Spinal cord (tissue), 10 donors: ENCODE results near the gene PYROXD2. TPM values are rescaled to one million over a fixed set of nuclear protein-coding genes. Genes with fewer than 3 reads are reported as not detected.

Source experiments
- DNase-seq, 6 donors: peaks; one replicate each; pipeline versions ENCODE4 v3.0.0 to v3.0.0-alpha.2; 2013 to 2015; ENCODE audit warnings: low spot score in 6 of 6, low read depth in 4 of 6
- H3K27ac ChIP-seq: one replicate; pipeline ENCODE4 v1.5.1; 2013; ENCODE audit warnings: low read depth, low read length, control low read depth
- H3K27me3 ChIP-seq: one replicate; pipeline ENCODE4 v1.6.1; 2013; ENCODE audit warnings: low read length; ENCODE audit not compliant: control insufficient read depth, insufficient read depth
- H3K36me3 ChIP-seq: one replicate; pipeline ENCODE4 v1.6.1; 2013; ENCODE audit warnings: low read length; ENCODE audit not compliant: control insufficient read depth, insufficient read depth
- H3K4me1 ChIP-seq: one replicate; pipeline ENCODE4 v1.6.1; 2013; ENCODE audit warnings: low read length; ENCODE audit not compliant: control insufficient read depth, insufficient read depth
- H3K4me3 ChIP-seq: one replicate; pipeline ENCODE4 v1.5.1; 2013; ENCODE audit warnings: low read depth, low read length, control low read depth
- H3K9me3 ChIP-seq: one replicate; pipeline ENCODE4 v1.6.1; 2013; ENCODE audit warnings: low read length; ENCODE audit not compliant: control insufficient read depth, insufficient read depth
- WGBS: methylation state at CpG from one replicate; pipeline ENCODE4 v1.1.5; 2013; ENCODE audit warnings: missing lambda C conversion rate; ENCODE audit not compliant: insufficient coverage; 5-methylcytosine and 5-hydroxymethylcytosine counted together
- polyA plus RNA-seq, 2 donors: library from polyadenylated mRNA; unstranded; fragments of 120-200 nt; gene quantifications; one replicate each; pipeline ENCODE4 v1.2.1, GENCODE V29; 2013; ENCODE audit not compliant: insufficient read length in 2 of 2
- total RNA-seq, 2 donors: library from RNA; depleted of rRNA in 1 of 2; stranded (reverse); fragments of 120-200 nt in 1 of 2; fragments of >200 nt in 1 of 2; gene quantifications; one replicate each; pipeline versions ENCODE4 v1.2.3 to v1.2.4, GENCODE V29; 2013 to 2014
- donor health status: healthy.

PYROXD2 gene
- total and polyA plus RNA-seq, 4 donors = 3.7 to 18.7 (median 15.8) TPM

GRCh38 chr10:98417481-98417959, 2.5 kb upstream of the PYROXD2 start:
- peaks cover 17% of the 10 kb centered on the region for H3K4me1 ChIP-seq
- no peaks in the 10 kb centered on the region for H3K9me3 ChIP-seq
- peaks cover 52% of the 10 kb centered on the region for H3K36me3 ChIP-seq
- 94% methylated on average over 19 of the region's 19 CpGs for WGBS
- no peak overlapping the region for H3K4me3 ChIP-seq
- no peak overlapping the region for H3K27ac ChIP-seq
- DNase-seq = no peak
- no peaks in the 10 kb centered on the region for H3K27me3 ChIP-seq

DNA sequence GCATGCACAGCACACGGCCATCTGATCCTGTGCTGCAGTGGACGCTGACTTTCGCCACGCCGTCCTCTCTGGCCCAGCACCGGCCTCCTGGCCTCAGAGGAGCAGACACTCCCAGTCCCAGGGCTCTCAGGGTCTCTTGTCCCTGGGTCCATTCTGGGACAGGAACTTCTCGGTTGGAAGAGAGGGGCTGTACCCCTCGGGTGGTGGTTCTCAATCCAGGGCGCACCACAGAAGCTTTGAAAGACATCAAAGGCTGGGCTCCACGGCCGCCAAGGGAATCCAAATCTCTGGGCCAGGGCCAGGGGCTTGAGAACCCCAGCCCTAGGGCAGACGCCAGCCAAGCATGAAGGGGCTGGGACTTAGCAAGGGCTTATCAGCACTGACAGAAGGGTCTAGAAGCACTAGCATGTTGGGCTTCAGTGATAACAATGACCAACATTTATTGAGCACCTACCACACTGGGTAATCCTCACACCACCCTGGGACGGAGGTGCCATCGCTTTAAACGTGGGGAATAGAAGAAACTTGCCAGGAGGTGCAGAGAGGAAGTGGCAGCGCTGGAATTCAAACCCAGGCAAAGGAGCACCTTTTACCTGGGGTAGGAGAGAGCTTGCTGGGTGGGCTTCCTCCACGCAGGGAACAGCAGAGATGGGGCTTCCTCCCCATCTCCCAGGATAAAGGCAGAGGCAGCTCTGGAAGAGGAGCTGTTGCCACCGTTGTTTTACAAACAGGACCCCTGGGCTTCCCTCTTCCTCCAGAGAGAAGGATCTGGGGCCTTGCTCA, 1.8 kb upstream of the PYROXD2 start:
- no peak overlapping the region for H3K4me3 ChIP-seq
- peaks cover 49% of the 10 kb centered on the region for H3K36me3 ChIP-seq
- H3K9me3 ChIP-seq = no peaks in the 10 kb centered on the region
- peaks cover 17% of the 10 kb centered on the region for H3K4me1 ChIP-seq
- no peak overlapping the region for H3K27ac ChIP-seq
- no peaks in the 10 kb centered on the region for H3K27me3 ChIP-seq
- WGBS = 96% methylated on average over 12 of the region's 18 CpGs
- DNase-seq = no peak

GRCh38 chr10:98415731-98416119, 743 bp upstream of the PYROXD2 start:
- Histone ChIP-seq H3K9me3 (no peaks in the 10 kb centered on the region), H3K36me3 (peaks cover 46% of the 10 kb centered on the region), H3K27me3 (no peaks in the 10 kb centered on the region), H3K4me3 (no peak overlapping the region), H3K27ac (peak overlapping the region; percentile 49), H3K4me1 (peaks cover 17% of the 10 kb centered on the region)
- WGBS = 50% methylated on average over 4 of the region's 8 CpGs
- peak in 1 of 6 donors; percentile 53 for DNase-seq

- peaks cover 17% of the 10 kb centered on the region for H3K4me1 ChIP-seq
- H3K27me3 ChIP-seq = no peaks in the 10 kb centered on the region
- peak overlapping the region; percentile 49 for H3K27ac ChIP-seq
- DNase-seq = no peak
- H3K9me3 ChIP-seq = no peaks in the 10 kb centered on the region
- peaks cover 39% of the 10 kb centered on the region for H3K36me3 ChIP-seq
- WGBS = 27% methylated on average over 2 of the region's 3 CpGs
- H3K4me3 ChIP-seq = peak overlapping the region; percentile 56
Observed at GRCh38 chr10:98414578-98414931, 427 bp downstream of the PYROXD2 start.

GRCh38 chr10:98411768-98412167, 3.2 kb downstream of the PYROXD2 start:
- H3K4me3 ChIP-seq = no peak overlapping the region
- no peak for DNase-seq
- no peak overlapping the region for H3K27ac ChIP-seq
- peaks cover 11% of the 10 kb centered on the region for H3K36me3 ChIP-seq
- WGBS = 90% methylated on average over 1 of the region's 1 CpG
- H3K4me1 ChIP-seq = peaks cover 17% of the 10 kb centered on the region
- H3K27me3 ChIP-seq = no peaks in the 10 kb centered on the region
- no peaks in the 10 kb centered on the region for H3K9me3 ChIP-seq

GRCh38 chr10:98411166-98411565, 3.8 kb downstream of the PYROXD2 start:
- H3K27me3 ChIP-seq = no peaks in the 10 kb centered on the region
- H3K4me1 ChIP-seq = peaks cover 17% of the 10 kb centered on the region
- H3K4me3 ChIP-seq = no peak overlapping the region
- no peak overlapping the region for H3K27ac ChIP-seq
- 90% methylated on average over 10 of the region's 11 CpGs for WGBS
- H3K9me3 ChIP-seq = no peaks in the 10 kb centered on the region
- peaks cover 6% of the 10 kb centered on the region for H3K36me3 ChIP-seq
- DNase-seq = no peak

- no peaks in the 10 kb centered on the region for H3K27me3 ChIP-seq
- WGBS = 88% methylated on average over 6 of the region's 10 CpGs
- H3K4me3 ChIP-seq = no peak overlapping the region
- no peaks in the 10 kb centered on the region for H3K9me3 ChIP-seq
- H3K4me1 ChIP-seq = peaks cover 17% of the 10 kb centered on the region
- DNase-seq = no peak
- peaks cover 6% of the 10 kb centered on the region for H3K36me3 ChIP-seq
- no peak overlapping the region for H3K27ac ChIP-seq
Observed at GRCh38 chr10:98410759-98411158, 4.2 kb downstream of the PYROXD2 start.

DNA sequence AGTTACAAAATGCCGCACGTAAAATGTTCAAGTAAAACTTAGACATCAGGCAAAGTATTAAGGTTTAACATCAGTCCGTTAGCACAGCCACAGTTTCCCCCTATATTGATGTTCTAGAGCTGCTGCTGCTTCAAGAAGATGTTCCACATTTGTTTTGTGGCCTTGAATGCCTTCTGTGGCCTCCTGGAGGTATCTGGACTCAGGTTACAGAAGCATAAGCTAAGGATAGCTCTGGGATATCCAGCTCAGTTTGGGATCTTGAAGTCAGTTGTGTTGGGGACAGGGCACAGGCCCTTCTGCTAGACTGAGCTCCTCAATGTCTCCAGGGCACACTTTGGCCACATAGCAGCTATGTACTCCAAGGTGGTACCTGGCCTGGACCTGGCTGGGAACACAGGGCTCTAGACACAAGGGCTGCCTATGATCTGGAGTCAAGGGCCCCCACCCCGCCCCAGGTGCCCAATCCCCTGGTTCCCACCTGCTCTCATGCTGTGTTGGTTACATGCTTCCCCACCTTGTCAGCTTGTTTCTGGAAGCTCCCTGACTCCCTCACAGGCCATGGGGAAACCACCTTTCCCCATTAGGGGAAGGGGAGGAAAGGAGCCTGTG, 4.7 kb downstream of the PYROXD2 start:
- WGBS = 89% methylated on average over 1 of the region's 4 CpGs
- H3K27me3 ChIP-seq = no peaks in the 10 kb centered on the region
- DNase-seq = no peak
- H3K36me3 ChIP-seq = peaks cover 6% of the 10 kb centered on the region
- H3K4me3 ChIP-seq = no peak overlapping the region
- H3K9me3 ChIP-seq = no peaks in the 10 kb centered on the region
- H3K4me1 ChIP-seq = peaks cover 13% of the 10 kb centered on the region
- no peak overlapping the region for H3K27ac ChIP-seq

- WGBS = no CpG with 5 or more reads among the region's 4 CpGs
- H3K27me3 ChIP-seq = no peaks in the 10 kb centered on the region
- peaks cover 8% of the 10 kb centered on the region for H3K36me3 ChIP-seq
- H3K4me1 ChIP-seq = peaks cover 6% of the 10 kb centered on the region
- no peak overlapping the region for H3K4me3 ChIP-seq
- no peaks in the 10 kb centered on the region for H3K9me3 ChIP-seq
- DNase-seq = no peak
- no peak overlapping the region for H3K27ac ChIP-seq
Observed at GRCh38 chr10:98408799-98409198, 6.2 kb downstream of the PYROXD2 start.

- WGBS = 91% methylated on average over 18 of the region's 18 CpGs
- no peaks in the 10 kb centered on the region for H3K9me3 ChIP-seq
- H3K4me1 ChIP-seq = peaks cover 6% of the 10 kb centered on the region
- peaks cover 13% of the 10 kb centered on the region for H3K36me3 ChIP-seq
- DNase-seq = no peak
- H3K27ac ChIP-seq = no peak overlapping the region
- H3K4me3 ChIP-seq = no peak overlapping the region
- H3K27me3 ChIP-seq = no peaks in the 10 kb centered on the region
Observed at GRCh38 chr10:98407744-98408241, 7.2 kb downstream of the PYROXD2 start.
